ENCODE measurements around the gene IFI30. TPM values are rescaled to one million over a fixed set of nuclear protein-coding genes. Genes with fewer than 3 reads are reported as not detected.

IFI30 gene
- total RNA-seq, 1 experiment from 2014 or later = 9.1 TPM

GRCh38 chr19:18202778-18203407, 29.3 kb downstream of the IFI30 start:
- H3K36me3 Mint-ChIP-seq (ENCODE audit: insufficient read depth, unreplicated experiment) = peaks cover 25% of the 10 kb centered on the region
- TF ChIP-seq CTCF (IDR thresholded peaks at IDR 0.05; ENCODE audit: unreplicated experiment) = peak; percentile 9
- peaks cover 5% of the 10 kb centered on the region for H3K4me1 Mint-ChIP-seq (ENCODE audit: insufficient read depth, unreplicated experiment)
- no peaks in the 10 kb centered on the region for H3K9me3 Mint-ChIP-seq (ENCODE audit: unreplicated experiment)
- H3K4me3 Mint-ChIP-seq (ENCODE audit: unreplicated experiment) = peak overlapping the region; percentile 95
- H3K27ac Mint-ChIP-seq (ENCODE audit: low read depth, unreplicated experiment) = no peak overlapping the region
- no TSS peak for BruUV-seq (replicated peaks)
- ChIA-PET POLR2A (interaction anchor here (0.6 to 5.6 kb wide), 13 partner anchors 10 to 182 kb away, joined by 3 to 147 read pairs (median 5); partner anchors contain the start of genes IFI30, JUND and MPV17L2), CTCF (interaction anchor here (0.6 to 2.0 kb wide), 5 partner anchors 9 to 200 kb away, joined by 3 to 5 read pairs (median 4); no protein-coding TSS in a partner anchor)
- intact Hi-C loops (cut with micrococcal nuclease) = no loop called here
- no peaks in the 10 kb centered on the region for H3K27me3 Mint-ChIP-seq (ENCODE audit: insufficient read depth, unreplicated experiment)
- DNase-seq (ENCODE audit: unreplicated experiment) = no peak

GRCh38 chr19:18203408-18203862, 29.8 kb downstream of the IFI30 start:
- no peaks in the 10 kb centered on the region for H3K9me3 Mint-ChIP-seq (ENCODE audit: unreplicated experiment)
- DNase-seq (ENCODE audit: unreplicated experiment) = no peak
- H3K4me1 Mint-ChIP-seq (ENCODE audit: insufficient read depth, unreplicated experiment) = peaks cover 5% of the 10 kb centered on the region
- ChIA-PET POLR2A (interaction anchor here (0.6 to 5.6 kb wide), 19 partner anchors 10 to 870 kb away, joined by 3 to 147 read pairs (median 4); partner anchors contain the start of genes IFI30, JUND and MPV17L2), CTCF (interaction anchor here (0.6 to 1.7 kb wide), 4 partner anchors 10 to 201 kb away, joined by 3 to 5 read pairs (median 4); no protein-coding TSS in a partner anchor)
- H3K4me3 Mint-ChIP-seq (ENCODE audit: unreplicated experiment) = peak overlapping the region; percentile 95
- TF ChIP-seq CTCF (IDR thresholded peaks at IDR 0.05; ENCODE audit: unreplicated experiment) = no peak
- intact Hi-C loops (cut with micrococcal nuclease) = no loop called here
- BruUV-seq (replicated peaks) = no TSS peak
- H3K27me3 Mint-ChIP-seq (ENCODE audit: insufficient read depth, unreplicated experiment) = no peaks in the 10 kb centered on the region
- no peak overlapping the region for H3K27ac Mint-ChIP-seq (ENCODE audit: low read depth, unreplicated experiment)
- H3K36me3 Mint-ChIP-seq (ENCODE audit: insufficient read depth, unreplicated experiment) = peaks cover 19% of the 10 kb centered on the region

- ChIA-PET POLR2A (interaction anchor here (0.6 to 5.6 kb wide), 23 partner anchors 11 to 870 kb away, joined by 3 to 147 read pairs (median 4); partner anchors contain the start of genes IFI30, JUND, MPV17L2 and PGPEP1), CTCF (interaction anchor here (1.0 to 2.2 kb wide), 3 partner anchors 43 to 91 kb away, joined by 3 to 8 read pairs (median 5); no protein-coding TSS in a partner anchor)
- Mint-ChIP-seq H3K9me3 (ENCODE audit: unreplicated experiment) (no peaks in the 10 kb centered on the region), H3K4me1 (ENCODE audit: insufficient read depth, unreplicated experiment) (peaks cover 5% of the 10 kb centered on the region), H3K27ac (ENCODE audit: low read depth, unreplicated experiment) (peak within 1 kb of the TSS; percentile 95), H3K27me3 (ENCODE audit: insufficient read depth, unreplicated experiment) (no peaks in the 10 kb centered on the region), H3K36me3 (ENCODE audit: insufficient read depth, unreplicated experiment) (peaks cover 15% of the 10 kb centered on the region), H3K4me3 (ENCODE audit: unreplicated experiment) (peak within 1 kb of the TSS; percentile 95)
- no TSS peak for BruUV-seq (replicated peaks)
- no peak for TF ChIP-seq CTCF (IDR thresholded peaks at IDR 0.05; ENCODE audit: unreplicated experiment)
- peak; percentile 100 for DNase-seq (ENCODE audit: unreplicated experiment)
- intact Hi-C loops (cut with micrococcal nuclease) = loop anchor here (1.0 kb wide), 2 partner anchors 48 to 124 kb away; no protein-coding TSS in a partner anchor
These were observed 30.3 kb downstream of the IFI30 start, which contains the start of gene RAB3A for GRCh38 chr19:18203863-18204393. RAB3A (minus strand) TSS chr19:18204042; CDS start chr19:18202740, 1,302 bp downstream.
